Daoy (cell line): Measurements from ENCODE around the gene L3MBTL3. TPM values are rescaled to one million over a fixed set of nuclear protein-coding genes. Genes with fewer than 3 reads are reported as not detected.
"Not testable (repeated sequence)": the region's sequence is repeated elsewhere in the genome, so short reads cannot be mapped to it uniquely, and the experiment has no call there.

Source experiments
- DNase-seq: peaks from one replicate; pipeline ENCODE4 v3.0.0-alpha.2; 2015; ENCODE audit warnings: low read depth
- total RNA-seq: library from RNA; depleted of rRNA; stranded (reverse); fragments of >200 nt; shearing (Covaris generic); gene quantifications from 2 replicates; pipeline ENCODE4 v1.2.3, GENCODE V29; 2014

L3MBTL3 gene
- total RNA-seq, 1 experiment from 2014 or later: not detected

DNA sequence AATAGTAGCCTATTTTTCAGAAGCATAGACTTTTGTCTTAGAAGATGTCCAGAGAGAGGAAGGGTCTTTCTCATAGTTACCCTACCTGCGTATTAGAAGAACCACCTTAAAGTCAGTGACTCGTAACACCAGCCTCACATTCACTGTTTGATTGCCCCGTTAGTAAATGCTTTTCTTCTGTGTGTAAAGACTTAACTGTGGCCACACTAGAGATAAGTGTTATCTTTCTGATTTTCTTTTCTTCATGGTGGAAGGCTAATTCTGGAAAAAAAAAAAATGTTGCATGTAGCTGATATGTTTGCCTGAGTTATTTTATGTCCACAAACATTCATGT lies 120.5 kb downstream of the L3MBTL3 start:
- DNase-seq: no peak

DNA sequence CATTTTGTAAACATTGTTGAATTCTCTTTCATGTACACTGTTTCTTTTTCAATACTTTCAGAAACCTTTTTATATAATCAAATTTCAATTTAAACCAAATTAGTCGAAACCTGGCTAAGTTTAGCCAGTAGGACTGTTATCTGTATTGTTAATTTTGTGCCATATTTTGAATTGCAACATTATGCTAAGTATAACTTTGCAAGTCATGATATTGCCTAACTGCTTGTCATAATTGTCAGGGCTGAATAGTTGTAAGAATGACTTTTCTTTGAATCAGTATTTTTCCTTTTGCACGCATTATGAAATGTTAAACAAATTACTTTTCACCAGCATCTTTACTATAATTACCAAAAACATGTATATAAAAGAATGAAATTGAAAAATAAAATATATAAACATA lies 121.7 kb downstream of the L3MBTL3 start:
- DNase-seq: no peak

DNA sequence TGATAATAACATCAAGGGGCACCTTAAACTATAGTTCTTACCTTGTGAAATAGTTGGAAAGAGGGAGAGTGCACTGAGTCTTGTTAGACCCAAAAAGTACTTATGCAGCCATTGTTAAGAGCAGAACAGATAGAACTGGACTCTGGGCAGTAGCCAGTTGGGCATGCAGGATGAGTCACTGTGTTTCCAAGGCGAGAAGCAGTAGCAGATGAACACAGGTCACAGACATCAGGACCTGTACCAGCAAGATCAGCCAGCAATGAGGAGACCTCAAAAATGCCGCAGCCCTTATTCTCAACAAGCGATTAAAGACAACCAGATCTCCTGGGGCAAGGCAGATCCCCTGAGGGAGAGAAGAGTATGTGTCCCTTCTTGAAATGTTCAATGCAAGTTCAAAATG lies 125.3 kb downstream of the L3MBTL3 start:
- no peak for DNase-seq

GRCh38 chr6:130147111-130147510 lies 128.7 kb downstream of the L3MBTL3 start:
- no peak for DNase-seq

DNA sequence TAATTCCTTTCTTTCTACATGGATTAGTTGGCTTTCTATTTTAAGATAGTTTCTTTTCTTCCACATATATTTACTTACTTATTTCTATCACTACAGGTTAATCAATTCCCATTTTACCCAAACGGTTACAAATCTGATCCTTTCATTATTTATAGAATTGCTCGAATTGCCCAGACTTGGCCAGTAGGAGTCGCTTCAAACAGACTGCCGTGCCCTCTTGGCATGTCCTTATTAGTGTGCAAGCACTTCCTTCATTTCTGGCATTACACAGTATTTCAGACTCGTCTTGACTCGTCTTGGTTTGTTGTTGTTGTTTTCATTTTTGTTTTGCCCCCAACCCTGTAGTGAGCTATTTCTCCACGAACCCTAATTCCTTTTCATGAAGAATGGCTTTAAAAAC lies 129.8 kb downstream of the L3MBTL3 start:
- DNase-seq: no peak

- not testable (repeated sequence) for DNase-seq
Observed at GRCh38 chr6:130149016-130149415, 130.6 kb downstream of the L3MBTL3 start.

DNA sequence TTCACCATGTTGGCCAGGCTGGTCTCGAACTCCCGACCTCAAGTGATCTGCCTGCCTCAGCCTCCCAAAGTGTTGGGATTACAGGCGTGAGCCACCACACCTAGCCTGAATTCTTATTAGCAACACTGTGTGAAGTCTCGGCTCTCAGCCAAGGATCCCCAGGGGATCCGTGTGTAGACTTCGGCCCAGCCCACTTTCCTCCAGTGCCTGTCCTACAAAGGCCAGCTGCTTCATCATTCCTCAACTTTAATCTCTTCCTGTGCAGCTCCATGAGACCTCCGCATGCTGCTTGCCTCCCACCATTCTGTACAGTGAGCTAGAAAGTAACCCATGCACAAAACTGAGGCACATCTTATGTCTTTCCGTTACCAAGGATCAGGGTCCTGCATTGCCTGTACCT lies 132.5 kb downstream of the L3MBTL3 start:
- no peak for DNase-seq

DNA sequence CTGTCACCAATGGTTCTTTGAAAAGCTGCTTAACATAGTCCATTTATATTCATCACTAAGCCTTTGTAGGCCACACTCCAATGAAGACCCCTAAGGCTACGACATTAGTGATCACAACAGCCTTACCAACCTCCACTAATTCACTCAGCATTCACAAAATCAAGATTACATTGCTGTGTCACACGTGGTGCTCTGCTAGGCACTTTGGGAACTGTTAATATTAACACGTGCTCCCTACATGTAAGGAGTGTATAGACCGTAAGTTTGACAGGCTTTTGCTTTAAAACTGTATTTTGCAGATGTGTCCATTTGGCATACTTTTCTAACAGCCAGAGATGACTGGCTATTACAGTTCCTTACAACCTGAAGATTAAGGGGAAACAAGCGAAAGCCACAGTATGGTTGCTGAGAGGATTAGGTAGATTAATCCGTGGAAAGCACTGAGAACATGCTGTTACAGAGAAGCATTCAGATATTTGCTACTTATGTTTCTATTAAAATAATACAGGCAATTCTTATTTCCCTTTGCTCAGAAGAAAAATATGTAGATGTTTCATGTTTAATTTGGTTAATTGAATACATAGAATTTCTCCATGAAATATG lies 134.6 kb downstream of the L3MBTL3 start:
- no peak for DNase-seq

GRCh38 chr6:130156908-130157307 lies 138.5 kb downstream of the L3MBTL3 start:
- no peak for DNase-seq

GRCh38 chr6:130158056-130158455 lies 139.7 kb downstream of the L3MBTL3 start:
- no peak for DNase-seq

GRCh38 chr6:130158548-130158947 lies 140.2 kb downstream of the L3MBTL3 start:
- no peak for DNase-seq

GRCh38 chr6:130159956-130160355 lies 141.6 kb downstream of the L3MBTL3 start:
- no peak for DNase-seq

DNA sequence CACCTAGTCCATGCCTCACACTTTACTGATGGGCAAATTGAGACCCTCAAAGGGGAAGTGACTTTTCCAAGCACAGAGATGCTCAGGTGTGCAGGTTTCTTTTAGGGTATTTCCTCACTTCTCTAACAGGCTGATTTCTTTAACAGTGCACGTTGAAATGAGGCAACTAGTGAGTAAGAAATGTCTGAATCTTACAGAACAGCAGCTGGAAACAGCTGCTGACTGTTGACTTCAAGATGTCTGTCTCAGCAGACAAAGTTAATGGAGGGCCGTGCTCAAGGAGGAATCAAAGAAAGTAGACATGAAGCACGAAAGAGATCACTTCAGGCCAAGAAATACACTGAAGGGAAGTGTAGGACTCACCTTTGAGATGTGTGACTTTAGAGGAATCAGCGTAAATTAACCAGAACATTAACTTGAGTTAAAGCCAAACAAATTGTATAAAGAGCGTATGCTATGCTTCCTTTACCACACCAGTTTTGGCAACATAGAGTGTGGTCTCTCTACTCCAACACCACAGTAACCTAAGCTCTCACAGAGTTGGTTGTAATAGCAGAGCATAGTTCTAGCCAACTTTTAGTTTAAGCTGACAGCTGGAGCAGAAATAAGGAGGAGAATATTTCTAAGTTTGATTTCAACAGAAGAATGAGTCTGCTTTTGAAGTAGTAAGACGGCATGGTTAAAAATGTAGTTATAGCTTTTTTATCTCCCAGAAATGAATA lies 143.5 kb downstream of the L3MBTL3 start:
- no peak for DNase-seq

DNA sequence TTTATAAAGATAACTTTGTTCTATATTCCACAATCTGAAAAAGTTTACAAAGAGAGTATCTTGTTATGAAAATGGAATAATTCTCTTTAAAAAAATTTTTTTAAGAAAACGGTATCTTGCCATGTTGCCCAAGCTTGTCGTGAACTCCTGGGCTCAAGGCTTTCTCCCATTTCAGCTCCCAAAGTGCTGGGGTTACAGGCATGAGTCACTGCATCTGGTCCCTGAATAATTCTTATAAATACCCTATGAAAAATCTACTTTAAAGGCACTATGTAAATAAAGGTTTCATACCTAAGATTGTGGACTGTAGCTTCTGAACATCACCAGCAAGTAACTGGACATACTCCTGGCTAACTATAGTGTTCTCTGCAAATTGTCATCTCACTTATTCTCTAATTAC lies 144.0 kb downstream of the L3MBTL3 start:
- no peak for DNase-seq

- no peak for DNase-seq
Observed at GRCh38 chr6:130163266-130163665, 144.9 kb downstream of the L3MBTL3 start.

GRCh38 chr6:130164251-130164650 lies 145.9 kb downstream of the L3MBTL3 start:
- DNase-seq: no peak

DNA sequence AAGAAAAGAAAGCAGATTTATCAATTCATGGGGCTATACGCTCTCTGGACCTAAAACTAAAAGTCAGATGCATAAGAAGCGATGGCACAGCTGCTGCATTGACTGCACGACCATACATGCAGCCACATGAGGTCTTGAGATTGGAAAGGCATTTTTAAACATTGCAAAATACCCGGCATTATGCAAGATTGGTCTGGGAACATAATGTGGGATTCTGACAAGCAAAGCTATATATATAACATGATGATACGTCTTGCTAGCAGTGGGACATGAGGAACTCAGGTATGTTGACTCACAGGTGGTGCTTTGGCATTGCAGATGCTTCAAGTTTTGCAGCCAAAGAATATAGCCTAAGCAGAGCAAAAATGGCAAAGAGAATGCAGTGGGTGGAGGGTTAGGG lies 149.3 kb downstream of the L3MBTL3 start:
- DNase-seq: no peak

GRCh38 chr6:130170160-130170559 lies 151.8 kb downstream of the L3MBTL3 start:
- DNase-seq: not testable (repeated sequence)

DNA sequence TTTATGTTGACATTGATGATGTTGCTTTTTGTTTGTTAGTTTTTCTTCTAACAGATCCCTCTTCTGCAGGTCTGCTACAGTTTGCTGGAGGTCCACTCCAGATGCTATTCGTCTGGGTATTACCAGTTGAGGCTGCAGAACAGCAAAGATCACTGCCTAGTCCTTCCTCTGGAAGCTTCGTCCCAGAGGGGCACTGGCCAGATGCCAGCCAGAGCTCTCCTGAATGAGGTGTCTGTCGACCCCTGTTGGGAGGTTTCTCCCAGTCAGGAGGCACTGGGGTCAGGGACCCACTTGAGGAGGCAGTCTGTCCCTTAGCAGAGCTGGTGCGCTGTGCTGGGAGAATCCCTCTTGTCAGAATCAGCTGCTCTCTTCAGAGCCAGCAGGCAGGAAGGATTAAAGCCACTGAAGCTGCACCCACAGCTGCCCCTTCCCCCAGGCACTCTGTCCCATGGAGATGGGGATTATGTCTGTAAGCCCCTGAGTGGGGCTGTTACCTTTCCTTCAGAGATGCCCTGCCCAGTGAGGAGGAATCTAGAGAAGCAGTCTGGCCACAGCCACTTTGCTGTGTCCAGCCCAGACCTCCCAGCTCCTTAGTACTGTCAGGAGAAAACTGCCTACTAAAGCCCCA lies 155.1 kb downstream of the L3MBTL3 start:
- not testable (repeated sequence) for DNase-seq

GRCh38 chr6:130176378-130176777 lies 158.0 kb downstream of the L3MBTL3 start:
- DNase-seq: no peak

GRCh38 chr6:130178692-130179091 lies 160.3 kb downstream of the L3MBTL3 start:
- DNase-seq: no peak

DNA sequence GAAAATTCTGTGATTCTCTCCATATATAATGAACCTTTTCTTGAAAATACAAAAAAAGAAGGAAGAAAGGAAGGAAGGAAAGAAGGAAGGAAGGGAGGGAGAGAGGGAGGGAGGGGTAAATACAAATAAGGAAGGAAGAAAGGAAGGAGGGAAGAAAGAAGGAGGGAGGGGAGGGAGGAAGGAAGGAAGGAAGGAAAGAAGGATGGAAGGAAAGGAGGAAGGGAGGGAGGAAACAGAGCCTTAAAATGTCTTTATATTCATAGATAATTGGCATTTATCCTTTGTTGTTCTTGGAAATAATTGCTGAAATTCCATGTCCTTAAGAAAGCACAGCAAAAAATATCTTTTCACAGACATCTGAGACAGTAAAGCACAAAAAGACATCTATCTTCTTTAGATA lies 164.1 kb downstream of the L3MBTL3 start:
- DNase-seq: no peak
